NCI-H1105 treated with DMSO at 0.1 percent for 48 hours (cell line): ENCODE data around the gene CTRB2.

Experiments
- DNase-seq: peaks from one replicate; lab custom pipeline; 2025; lab: John Stamatoyannopoulos, UW

Gene CTRB2

GRCh38 chr16:75206749-75207451 is at the start of gene CTRB2:
Gene CTRB2, minus strand, starts transcription at chr16:75207161. Its CDS starts 20 bp downstream, at chr16:75207141.
- no peak for DNase-seq

GRCh38 chr16:75256059-75256571 is 49.2 kb upstream of the CTRB2 start:
- no peak for DNase-seq

GRCh38 chr16:75254359-75254837 is 47.4 kb upstream of the CTRB2 start:
- no peak for DNase-seq

- DNase-seq, result no peak
Measured at GRCh38 chr16:75252946-75253911, 46.3 kb upstream of the CTRB2 start.

GRCh38 chr16:75252049-75252864 is 45.3 kb upstream of the CTRB2 start:
- no peak for DNase-seq

- peak; percentile 54 for DNase-seq
Measured at GRCh38 chr16:75251280-75252048, 44.5 kb upstream of the CTRB2 start, which contains the start of gene BCAR1. Gene BCAR1, minus strand, starts transcription at chr16:75251624. Its CDS starts 142 bp downstream, at chr16:75251482.

GRCh38 chr16:75250809-75251279 is 43.9 kb upstream of the CTRB2 start:
- DNase-seq, result no peak

GRCh38 chr16:75250089-75250808 is 43.3 kb upstream of the CTRB2 start:
- no peak for DNase-seq

GRCh38 chr16:75249441-75249840 is 42.5 kb upstream of the CTRB2 start:
- no peak for DNase-seq

- DNase-seq, result no peak
Measured at GRCh38 chr16:75248536-75249380, 41.8 kb upstream of the CTRB2 start.

GRCh38 chr16:75248142-75248535 is 41.2 kb upstream of the CTRB2 start:
- DNase-seq, result no peak

- DNase-seq, result no peak
Measured at GRCh38 chr16:75247249-75247648, 40.3 kb upstream of the CTRB2 start.

GRCh38 chr16:75246504-75247205 is 39.7 kb upstream of the CTRB2 start:
- DNase-seq, result no peak

- DNase-seq, result no peak
Measured at GRCh38 chr16:75244844-75245758, 38.1 kb upstream of the CTRB2 start.

- no peak for DNase-seq
Measured at GRCh38 chr16:75244225-75244809, 37.4 kb upstream of the CTRB2 start.

- no peak for DNase-seq
Measured at GRCh38 chr16:75243667-75244224, 36.8 kb upstream of the CTRB2 start.
